ENCODE results near the gene GAS7. TPM values are rescaled to one million over a fixed set of nuclear protein-coding genes. Genes with fewer than 3 reads are reported as not detected.

Gene GAS7
- polyA plus RNA-seq, 6 donors from 2014 or later: 1.1 to 3.6 (median 1.8) TPM; not detected in 1

- Mint-ChIP-seq H3K27me3 (peaks cover 6 to 16% (median 7%) of the 10 kb centered on the region in 3 donors), H3K4me1 (peaks cover 4 to 19% (median 6%) of the 10 kb centered on the region in 3 donors), H3K27ac (peak overlapping the region in 1 of 6 donors; percentile 29), H3K9me3 (peaks cover 6 to 22% (median 15%) of the 10 kb centered on the region in 7 donors), H3K36me3 (peaks cover 3 to 20% of the 10 kb centered on the region in 2 donors), H3K4me3 (peak overlapping the region in 7 of 8 donors; percentile 17 to 72 (median 49))
- ATAC-seq (ENCODE audit: low read depth in 2 of 2): no peak
- no peak for DNase-seq
These were observed 1.5 kb downstream of the GAS7 start for GRCh38 chr17:10196941-10197340.

GRCh38 chr17:10196384-10196895 lies 2.0 kb downstream of the GAS7 start:
- H3K27me3 Mint-ChIP-seq: peaks cover 6 to 16% (median 7%) of the 10 kb centered on the region in 3 donors
- peaks cover 6 to 22% (median 15%) of the 10 kb centered on the region in 7 donors for H3K9me3 Mint-ChIP-seq
- ATAC-seq (ENCODE audit: low read depth in 2 of 2): no peak
- H3K36me3 Mint-ChIP-seq: peaks cover 3 to 20% of the 10 kb centered on the region in 2 donors
- no peak for DNase-seq
- H3K4me3 Mint-ChIP-seq: peak overlapping the region in 5 of 8 donors; percentile 6 to 72 (median 60)
- H3K27ac Mint-ChIP-seq: peak overlapping the region in 2 of 6 donors; percentile 5 to 20
- H3K4me1 Mint-ChIP-seq: peaks cover 4 to 19% (median 6%) of the 10 kb centered on the region in 3 donors

GRCh38 chr17:10195090-10195805 lies 3.2 kb downstream of the GAS7 start:
- Mint-ChIP-seq H3K27me3 (peaks cover 6 to 9% (median 6%) of the 10 kb centered on the region in 3 donors), H3K27ac (peak overlapping the region in 3 of 6 donors; percentile 43 to 60 (median 53))
- no peak for DNase-seq

GRCh38 chr17:10193632-10194031 lies 4.8 kb downstream of the GAS7 start:
- ATAC-seq (ENCODE audit: low read depth in 2 of 2) (no peak), DNase-seq (no peak)
- H3K4me1 Mint-ChIP-seq: peaks cover 0 to 13% (median 0%) of the 10 kb centered on the region in 3 donors
- H3K27me3 Mint-ChIP-seq: no peaks in the 10 kb centered on the region
- H3K9me3 Mint-ChIP-seq: peaks cover 6 to 22% (median 15%) of the 10 kb centered on the region in 7 donors
- peaks cover 3 to 20% of the 10 kb centered on the region in 2 donors for H3K36me3 Mint-ChIP-seq
- no peak overlapping the region for H3K4me3 Mint-ChIP-seq
- H3K27ac Mint-ChIP-seq: peak overlapping the region in 1 of 6 donors; percentile 48

More at GRCh38 chr17:10195090-10195805, 3.2 kb downstream of the GAS7 start:
- Mint-ChIP-seq H3K36me3 (peaks cover 3 to 20% of the 10 kb centered on the region in 2 donors), H3K4me3 (no peak overlapping the region), H3K9me3 (peaks cover 6 to 22% (median 15%) of the 10 kb centered on the region in 7 donors), H3K4me1 (peaks cover 4 to 19% (median 6%) of the 10 kb centered on the region in 3 donors)
- ATAC-seq (ENCODE audit: low read depth in 2 of 2): no peak

- Mint-ChIP-seq H3K27ac (peak overlapping the region in 1 of 6 donors; percentile 48), H3K27me3 (no peaks in the 10 kb centered on the region), H3K4me3 (no peak overlapping the region), H3K4me1 (peaks cover 0 to 13% (median 0%) of the 10 kb centered on the region in 3 donors), H3K9me3 (peaks cover 6 to 22% (median 15%) of the 10 kb centered on the region in 7 donors), H3K36me3 (peaks cover 3 to 20% of the 10 kb centered on the region in 2 donors)
- DNase-seq (no peak), ATAC-seq (ENCODE audit: low read depth in 2 of 2) (no peak)
These were observed 5.4 kb downstream of the GAS7 start for GRCh38 chr17:10192972-10193371.

GRCh38 chr17:10192461-10192860 lies 5.9 kb downstream of the GAS7 start:
- DNase-seq (no peak), ATAC-seq (ENCODE audit: low read depth in 2 of 2) (no peak)
- H3K27ac Mint-ChIP-seq: peak overlapping the region in 1 of 6 donors; percentile 37
- peaks cover 0 to 13% (median 0%) of the 10 kb centered on the region in 3 donors for H3K4me1 Mint-ChIP-seq
- H3K27me3 Mint-ChIP-seq: no peaks in the 10 kb centered on the region
- peaks cover 6 to 22% (median 15%) of the 10 kb centered on the region in 7 donors for H3K9me3 Mint-ChIP-seq
- no peak overlapping the region for H3K4me3 Mint-ChIP-seq
- H3K36me3 Mint-ChIP-seq: peaks cover 3 to 20% of the 10 kb centered on the region in 2 donors

- Mint-ChIP-seq H3K27me3 (no peaks in the 10 kb centered on the region), H3K36me3 (no peaks in the 10 kb centered on the region), H3K4me1 (no peaks in the 10 kb centered on the region), H3K4me3 (no peak overlapping the region), H3K9me3 (no peaks in the 10 kb centered on the region), H3K27ac (peak overlapping the region in 1 of 6 donors; percentile 85)
- ATAC-seq (ENCODE audit: low read depth in 2 of 2) (no peak), DNase-seq (no peak)
These were observed 10.9 kb downstream of the GAS7 start for GRCh38 chr17:10187456-10187855.

GRCh38 chr17:10186771-10187410 lies 11.5 kb downstream of the GAS7 start:
- H3K36me3 Mint-ChIP-seq: no peaks in the 10 kb centered on the region
- H3K9me3 Mint-ChIP-seq: no peaks in the 10 kb centered on the region
- no peaks in the 10 kb centered on the region for H3K4me1 Mint-ChIP-seq
- DNase-seq: no peak
- H3K27me3 Mint-ChIP-seq: no peaks in the 10 kb centered on the region
- peak overlapping the region in 1 of 6 donors; percentile 85 for H3K27ac Mint-ChIP-seq
- no peak overlapping the region for H3K4me3 Mint-ChIP-seq
- no peak for ATAC-seq (ENCODE audit: low read depth in 2 of 2)

GRCh38 chr17:10183931-10184930 lies 14.2 kb downstream of the GAS7 start:
- Mint-ChIP-seq H3K4me1 (no peaks in the 10 kb centered on the region), H3K27me3 (no peaks in the 10 kb centered on the region), H3K4me3 (no peak overlapping the region), H3K27ac (peak overlapping the region in 1 of 6 donors; percentile 4), H3K9me3 (no peaks in the 10 kb centered on the region), H3K36me3 (no peaks in the 10 kb centered on the region)
- ATAC-seq (ENCODE audit: low read depth in 2 of 2) (no peak), DNase-seq (no peak)

GRCh38 chr17:10182785-10183184 lies 15.6 kb downstream of the GAS7 start:
- peak overlapping the region in 3 of 6 donors; percentile 51 to 78 (median 56) for H3K27ac Mint-ChIP-seq
- H3K4me1 Mint-ChIP-seq: peaks cover 0 to 2% (median under 1%) of the 10 kb centered on the region in 3 donors
- no peak overlapping the region for H3K4me3 Mint-ChIP-seq

GRCh38 chr17:10178506-10178991 lies 19.9 kb downstream of the GAS7 start:
- no peak for DNase-seq
- Mint-ChIP-seq H3K27ac (peak overlapping the region in 2 of 6 donors; percentile 28 to 42), H3K4me3 (peak overlapping the region in 1 of 8 donors; percentile 37), H3K27me3 (no peaks in the 10 kb centered on the region), H3K36me3 (no peaks in the 10 kb centered on the region), H3K4me1 (peaks cover 0 to 7% (median 6%) of the 10 kb centered on the region in 3 donors), H3K9me3 (no peaks in the 10 kb centered on the region)
- ATAC-seq (ENCODE audit: low read depth in 2 of 2): no peak

More at GRCh38 chr17:10182785-10183184, 15.6 kb downstream of the GAS7 start:
- DNase-seq (no peak), ATAC-seq (ENCODE audit: low read depth in 2 of 2) (no peak)
- Mint-ChIP-seq H3K27me3 (no peaks in the 10 kb centered on the region), H3K9me3 (no peaks in the 10 kb centered on the region), H3K36me3 (no peaks in the 10 kb centered on the region)

- no peak for DNase-seq
- H3K4me3 Mint-ChIP-seq: peak overlapping the region in 2 of 8 donors; percentile 1 to 78
- ATAC-seq (ENCODE audit: low read depth in 2 of 2): no peak
- H3K9me3 Mint-ChIP-seq: no peaks in the 10 kb centered on the region
- H3K27me3 Mint-ChIP-seq: no peaks in the 10 kb centered on the region
- H3K4me1 Mint-ChIP-seq: peaks cover 2 to 12% (median 11%) of the 10 kb centered on the region in 3 donors
- peak overlapping the region in 3 of 6 donors; percentile 28 to 78 (median 62) for H3K27ac Mint-ChIP-seq
- no peaks in the 10 kb centered on the region for H3K36me3 Mint-ChIP-seq
These were observed 20.4 kb downstream of the GAS7 start for GRCh38 chr17:10177913-10178505.

Measured in naive B cell (primary cell).